Cortex of kidney (tissue), 1 donor: ENCODE results near the gene UBR2.

Experiments used
- DNase-seq: peaks from one replicate; lab custom pipeline; 2025; lab: John Stamatoyannopoulos, UW

The UBR2 gene

GRCh38 chr6:42563697-42564505 lies at the start of gene UBR2:
TSS of gene UBR2 (plus strand) at chr6:42564029. CDS start at chr6:42564320, 291 bp downstream.
- DNase-seq, result no peak

GRCh38 chr6:42514745-42515144 lies 49.1 kb upstream of the UBR2 start:
- DNase-seq, result no peak

GRCh38 chr6:42519779-42520178 lies 44.0 kb upstream of the UBR2 start:
- no peak for DNase-seq

GRCh38 chr6:42520786-42521607 lies 42.8 kb upstream of the UBR2 start:
- DNase-seq, result no peak

GRCh38 chr6:42522036-42522435 lies 41.8 kb upstream of the UBR2 start:
- DNase-seq, result no peak

GRCh38 chr6:42522942-42523814 lies 40.7 kb upstream of the UBR2 start:
- DNase-seq, result no peak

GRCh38 chr6:42525206-42525605 lies 38.6 kb upstream of the UBR2 start:
- DNase-seq, result no peak

GRCh38 chr6:42526616-42527015 lies 37.2 kb upstream of the UBR2 start:
- DNase-seq, result no peak

GRCh38 chr6:42527204-42527603 lies 36.6 kb upstream of the UBR2 start:
- DNase-seq, result no peak

GRCh38 chr6:42530296-42530695 lies 33.5 kb upstream of the UBR2 start:
- DNase-seq, result no peak

GRCh38 chr6:42530751-42531150 lies 33.1 kb upstream of the UBR2 start:
- no peak for DNase-seq

- no peak for DNase-seq
Observed at GRCh38 chr6:42532038-42532669, 31.7 kb upstream of the UBR2 start.

- no peak for DNase-seq
Observed at GRCh38 chr6:42533794-42534193, 30.0 kb upstream of the UBR2 start.

GRCh38 chr6:42537536-42537935 lies 26.3 kb upstream of the UBR2 start:
- DNase-seq, result no peak

- no peak for DNase-seq
Observed at GRCh38 chr6:42539135-42539534, 24.7 kb upstream of the UBR2 start.

- DNase-seq, result no peak
Observed at GRCh38 chr6:42545226-42545773, 18.5 kb upstream of the UBR2 start.

GRCh38 chr6:42547407-42548329 lies 16.2 kb upstream of the UBR2 start:
- DNase-seq, result peak; percentile 21

GRCh38 chr6:42550277-42550676 lies 13.6 kb upstream of the UBR2 start:
- no peak for DNase-seq

- DNase-seq, result no peak
Observed at GRCh38 chr6:42551217-42551616, 12.6 kb upstream of the UBR2 start.

- no peak for DNase-seq
Observed at GRCh38 chr6:42552380-42552779, 11.4 kb upstream of the UBR2 start.
